Adrenal gland (tissue), 5 donors: ENCODE data around the gene COL8A2.

Experiments used
- CTCF ChIP-seq, 6 experiments: fragments of 450-650 bp in 4 of 6; fragments of 200-600 bp in 2 of 6; sonication (generic) in 1 of 6; IDR thresholded peaks; 1 replicate in 5 of 6; 2 replicates in 1 of 6; pipeline versions ENCODE4 v1.5.1 to v1.8.0; 2016 to 2021; ENCODE audit warnings: antibody characterized with exemption in 6 of 6, mild to moderate bottlenecking in 2 of 6, moderate library complexity in 1 of 6
- POLR2A ChIP-seq, 2 donors: fragments of 450-650 bp; IDR thresholded peaks; one replicate each; pipeline ENCODE4 v1.6.1; 2017; ENCODE audit warnings: antibody characterized with exemption in 2 of 2, mild to moderate bottlenecking in 2 of 2, moderate library complexity in 1 of 2
- donor health status: DM: no; HTN: no; CAD: no.

DNA sequence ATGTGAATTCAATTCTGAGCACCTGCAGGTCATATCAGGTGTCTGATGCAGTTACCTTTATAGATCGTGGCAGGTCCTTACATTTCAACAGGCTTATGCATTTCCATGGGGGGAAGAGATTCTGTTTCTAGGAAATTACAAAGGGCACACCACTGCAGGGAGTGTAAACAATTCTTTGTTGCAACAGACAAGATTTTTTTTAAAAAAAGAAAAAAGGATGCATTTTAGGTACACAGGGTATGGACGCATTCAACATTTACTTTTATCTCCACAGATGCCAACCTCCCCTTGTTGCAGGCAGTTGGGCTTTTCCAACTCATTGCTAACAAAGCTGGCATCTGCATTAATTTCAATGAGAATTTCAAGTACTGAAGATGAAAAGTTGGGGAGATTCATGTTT lies 54.7 kb downstream of the COL8A2 start:
- TF ChIP-seq CTCF (IDR thresholded peaks at IDR 0.05) (no peak), POLR2A (IDR thresholded peaks at IDR 0.05) (no peak)
